SJSA1 (cell line): ENCODE measurements around the gene NCKAP5. TPM values are rescaled to one million over a fixed set of nuclear protein-coding genes. Genes with fewer than 3 reads are reported as not detected.
A peak's percentile ranks its signal among the peaks of the same experiment; 100 is the strongest.

Experiments used
- DNase-seq, 2 experiments: peaks; one replicate each; pipeline ENCODE4 v3.0.0-alpha.2; 2015 to 2020; ENCODE audit warnings: low spot score in 2 of 2, low read depth in 1 of 2
- H3K27ac ChIP-seq: fragments of 250-450 bp; sonication (Bioruptor Pico); 2 replicates; pipeline ENCODE4 v1.5.1; 2020; ENCODE audit warnings: mild to moderate bottlenecking, moderate library complexity
- H3K27me3 ChIP-seq: fragments of 250-450 bp; sonication (Bioruptor Pico); replicated peaks from 2 replicates; pipeline ENCODE4 v1.5.1; 2020; ENCODE audit warnings: mild to moderate bottlenecking, moderate library complexity
- H3K36me3 ChIP-seq: fragments of 250-450 bp; sonication (Bioruptor Pico); 2 replicates; pipeline ENCODE4 v1.5.1; 2020; ENCODE audit warnings: mild to moderate bottlenecking
- H3K4me1 ChIP-seq: fragments of 250-450 bp; sonication (Bioruptor Pico); replicated peaks from 2 replicates; pipeline ENCODE4 v1.6.1; 2021; ENCODE audit warnings: mild to moderate bottlenecking
- H3K4me3 ChIP-seq: fragments of 250-450 bp; sonication (Bioruptor Pico); 2 replicates; pipeline ENCODE4 v1.5.1; 2020; ENCODE audit warnings: mild to moderate bottlenecking
- H3K9me3 ChIP-seq: fragments of 250-450 bp; sonication (Bioruptor Pico); replicated peaks from 2 replicates; pipeline ENCODE4 v1.5.1; 2020; ENCODE audit warnings: mild to moderate bottlenecking
- total RNA-seq: library from RNA; depleted of rRNA; stranded (reverse); fragments of >200 nt; shearing (Covaris generic); gene quantifications from 2 replicates; pipeline ENCODE4 v1.2.3, GENCODE V29; 2014

The NCKAP5 gene
- total RNA-seq, 1 experiment from 2014 or later = 2.5 TPM

GRCh38 chr2:133420788-133421187, 147.5 kb downstream of the NCKAP5 start:
- Histone ChIP-seq H3K27me3 (no peaks in the 10 kb centered on the region), H3K4me1 (peaks cover 28% of the 10 kb centered on the region), H3K9me3 (no peaks in the 10 kb centered on the region), H3K27ac (no peak overlapping the region), H3K36me3 (no peaks in the 10 kb centered on the region), H3K4me3 (no peak overlapping the region)
- no peak for DNase-seq

GRCh38 chr2:133418671-133419070, 149.6 kb downstream of the NCKAP5 start:
- Histone ChIP-seq H3K36me3 (no peaks in the 10 kb centered on the region), H3K9me3 (no peaks in the 10 kb centered on the region)

DNA sequence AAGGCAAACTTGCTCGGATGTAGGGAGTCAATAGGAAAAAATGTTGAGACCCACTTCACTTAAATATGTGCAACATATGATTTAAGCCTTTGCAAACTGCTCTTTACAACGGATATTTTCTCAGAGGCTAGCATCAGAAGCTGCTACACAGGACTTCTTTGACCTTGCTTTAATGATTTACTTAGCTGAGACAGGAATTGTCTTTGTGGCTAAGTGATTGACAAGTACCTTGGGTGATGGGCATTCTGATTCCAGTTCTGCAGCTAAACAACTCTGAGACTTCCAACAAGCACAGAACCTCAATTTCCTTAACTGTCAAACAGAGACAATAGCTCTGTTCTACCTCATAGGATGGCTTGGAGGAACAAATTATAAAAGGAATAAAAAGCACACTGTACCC, 150.2 kb downstream of the NCKAP5 start:
- Histone ChIP-seq H3K4me1 (peaks cover 20% of the 10 kb centered on the region), H3K36me3 (no peaks in the 10 kb centered on the region), H3K27ac (peak overlapping the region; percentile 43), H3K27me3 (no peaks in the 10 kb centered on the region), H3K4me3 (no peak overlapping the region), H3K9me3 (no peaks in the 10 kb centered on the region)
- no peak for DNase-seq

More at GRCh38 chr2:133418671-133419070, 149.6 kb downstream of the NCKAP5 start:
- no peak overlapping the region for H3K4me3 ChIP-seq
- H3K27me3 ChIP-seq = no peaks in the 10 kb centered on the region
- peak overlapping the region; percentile 43 for H3K27ac ChIP-seq
- peak in 1 of 2 experiments; percentile 43 for DNase-seq
- peaks cover 18% of the 10 kb centered on the region for H3K4me1 ChIP-seq

DNA sequence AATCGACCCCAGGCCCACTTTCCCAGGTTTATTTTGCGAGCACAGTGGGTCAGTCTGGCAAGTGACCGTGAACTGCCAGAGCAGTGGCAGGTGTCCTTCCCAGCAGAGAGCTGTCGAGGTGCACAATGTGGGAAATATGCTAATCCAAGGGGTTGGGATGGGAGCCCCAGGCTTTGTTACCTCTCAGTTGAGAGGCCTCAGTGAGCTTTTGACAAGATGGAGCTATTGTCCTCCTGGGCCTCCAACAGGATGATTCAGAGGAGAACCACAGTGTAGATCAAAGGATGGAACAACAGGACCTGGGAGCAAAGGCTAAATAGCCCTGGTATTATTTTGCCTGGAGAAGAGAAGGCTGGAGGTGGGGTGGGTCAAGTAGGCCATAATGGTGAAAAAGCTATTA, 150.8 kb downstream of the NCKAP5 start:
- Histone ChIP-seq H3K27me3 (no peaks in the 10 kb centered on the region), H3K4me1 (peaks cover 26% of the 10 kb centered on the region), H3K27ac (no peak overlapping the region), H3K4me3 (no peak overlapping the region), H3K9me3 (no peaks in the 10 kb centered on the region), H3K36me3 (no peaks in the 10 kb centered on the region)
- DNase-seq = no peak

- no peaks in the 10 kb centered on the region for H3K9me3 ChIP-seq
- no peaks in the 10 kb centered on the region for H3K27me3 ChIP-seq
- no peak overlapping the region for H3K4me3 ChIP-seq
- peaks cover 28% of the 10 kb centered on the region for H3K4me1 ChIP-seq
- no peaks in the 10 kb centered on the region for H3K36me3 ChIP-seq
- DNase-seq = no peak
- H3K27ac ChIP-seq = no peak overlapping the region
Observed at GRCh38 chr2:133416736-133417135, 151.5 kb downstream of the NCKAP5 start.

DNA sequence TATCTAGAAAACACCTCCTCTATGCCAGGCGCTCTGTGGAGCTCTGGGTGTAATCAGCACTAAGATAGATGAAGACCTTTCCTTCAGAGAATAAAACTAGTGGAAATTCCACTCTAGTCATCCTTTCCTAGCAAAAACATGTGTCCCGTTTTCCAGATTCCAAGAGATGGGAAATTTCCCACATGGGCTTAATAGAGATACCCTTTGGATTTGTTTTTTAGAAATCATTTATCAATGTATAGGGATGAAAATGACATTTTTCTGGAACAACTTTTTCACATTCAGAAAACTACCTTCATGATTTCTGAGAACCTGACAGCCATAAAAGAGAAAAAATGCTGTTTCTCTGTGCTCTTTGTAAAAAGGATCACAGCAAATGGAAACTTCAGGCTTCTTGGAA, 152.1 kb downstream of the NCKAP5 start:
- Histone ChIP-seq H3K27me3 (no peaks in the 10 kb centered on the region), H3K4me1 (peaks cover 28% of the 10 kb centered on the region), H3K9me3 (no peaks in the 10 kb centered on the region), H3K4me3 (no peak overlapping the region), H3K36me3 (no peaks in the 10 kb centered on the region), H3K27ac (no peak overlapping the region)
- DNase-seq = no peak

- Histone ChIP-seq H3K4me1 (peaks cover 28% of the 10 kb centered on the region), H3K36me3 (no peaks in the 10 kb centered on the region), H3K27ac (no peak overlapping the region), H3K4me3 (no peak overlapping the region), H3K27me3 (no peaks in the 10 kb centered on the region), H3K9me3 (no peaks in the 10 kb centered on the region)
- no peak for DNase-seq
Observed at GRCh38 chr2:133415210-133415876, 152.9 kb downstream of the NCKAP5 start.

DNA sequence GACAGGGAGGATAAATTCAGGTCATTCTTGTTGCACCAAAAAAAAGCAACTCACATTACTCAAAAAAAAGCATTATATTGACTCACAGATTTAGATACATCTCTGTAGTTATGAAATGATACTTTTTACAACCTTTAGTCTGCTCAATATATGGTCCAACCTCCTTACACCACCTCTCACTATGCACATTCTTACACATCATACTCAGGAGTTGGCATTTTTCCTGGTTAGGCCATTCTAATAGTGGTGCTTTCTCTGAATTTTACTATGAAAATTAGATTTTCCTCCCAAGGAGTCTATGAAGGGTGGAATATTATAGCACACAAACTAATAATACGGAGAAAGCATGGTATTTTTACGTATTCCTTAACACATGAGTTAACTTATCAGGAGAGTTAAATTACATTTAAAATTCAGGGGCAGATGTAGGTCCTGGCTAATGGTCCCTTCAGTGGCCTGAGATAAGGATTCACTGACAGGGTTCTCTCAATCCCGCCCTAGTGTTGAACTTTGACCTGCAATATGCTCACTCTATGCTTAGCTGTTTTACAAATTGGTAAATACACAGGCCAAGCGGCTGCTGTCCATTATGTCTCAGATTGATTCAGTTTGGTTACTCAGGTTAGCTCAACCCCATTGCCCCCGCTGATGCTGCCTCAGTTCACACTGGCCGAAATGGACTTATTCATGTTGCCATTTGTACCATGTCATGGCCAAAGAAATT, 153.6 kb downstream of the NCKAP5 start:
- Histone ChIP-seq H3K9me3 (no peaks in the 10 kb centered on the region), H3K27ac (no peak overlapping the region), H3K4me1 (peaks cover 28% of the 10 kb centered on the region), H3K27me3 (no peaks in the 10 kb centered on the region), H3K36me3 (no peaks in the 10 kb centered on the region), H3K4me3 (no peak overlapping the region)
- DNase-seq = no peak

DNA sequence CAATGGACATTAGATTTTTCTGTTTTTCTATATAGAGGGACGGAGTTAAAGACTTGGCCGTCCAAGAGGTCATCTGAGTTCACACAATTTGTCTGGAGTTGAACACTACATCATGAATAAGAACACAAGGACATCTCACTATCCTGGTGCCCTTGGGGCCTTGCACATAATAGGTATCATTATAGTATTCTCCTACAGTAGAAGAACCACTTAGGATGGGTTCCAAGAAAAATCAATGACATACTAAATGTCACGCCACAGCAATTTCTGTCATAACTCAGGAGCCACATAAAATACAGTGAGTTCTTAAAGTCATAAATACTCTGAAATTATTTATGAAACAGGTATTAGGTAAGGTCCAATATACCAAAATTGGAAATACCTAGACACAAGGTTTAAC, 154.4 kb downstream of the NCKAP5 start:
- DNase-seq = no peak
- H3K36me3 ChIP-seq = no peaks in the 10 kb centered on the region
- H3K9me3 ChIP-seq = no peaks in the 10 kb centered on the region
- H3K27me3 ChIP-seq = no peaks in the 10 kb centered on the region
- no peak overlapping the region for H3K4me3 ChIP-seq
- H3K4me1 ChIP-seq = peaks cover 22% of the 10 kb centered on the region
- H3K27ac ChIP-seq = no peak overlapping the region

DNA sequence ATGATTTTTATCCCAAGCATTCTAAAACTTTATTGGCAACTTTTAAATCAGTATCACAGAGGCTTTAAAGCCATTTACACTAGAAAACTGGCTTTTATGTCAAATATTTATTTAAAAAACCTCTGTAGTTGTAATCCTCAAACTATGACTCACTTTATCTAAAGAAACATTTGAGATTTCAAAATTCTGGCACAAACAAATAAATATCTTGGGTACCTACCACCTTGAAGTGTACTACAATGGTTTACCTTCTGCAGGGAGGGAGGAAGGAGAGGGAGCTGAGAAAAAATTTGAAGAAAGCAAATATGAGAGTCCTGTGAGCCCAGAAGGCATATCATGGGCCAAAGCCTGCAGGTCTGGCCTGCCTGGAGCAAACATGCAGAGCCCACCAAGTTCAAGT, 155.6 kb downstream of the NCKAP5 start:
- Histone ChIP-seq H3K4me1 (peaks cover 10% of the 10 kb centered on the region), H3K27ac (no peak overlapping the region), H3K4me3 (no peak overlapping the region), H3K36me3 (no peaks in the 10 kb centered on the region), H3K9me3 (no peaks in the 10 kb centered on the region), H3K27me3 (no peaks in the 10 kb centered on the region)
- peak in 1 of 2 experiments; percentile 17 for DNase-seq

DNA sequence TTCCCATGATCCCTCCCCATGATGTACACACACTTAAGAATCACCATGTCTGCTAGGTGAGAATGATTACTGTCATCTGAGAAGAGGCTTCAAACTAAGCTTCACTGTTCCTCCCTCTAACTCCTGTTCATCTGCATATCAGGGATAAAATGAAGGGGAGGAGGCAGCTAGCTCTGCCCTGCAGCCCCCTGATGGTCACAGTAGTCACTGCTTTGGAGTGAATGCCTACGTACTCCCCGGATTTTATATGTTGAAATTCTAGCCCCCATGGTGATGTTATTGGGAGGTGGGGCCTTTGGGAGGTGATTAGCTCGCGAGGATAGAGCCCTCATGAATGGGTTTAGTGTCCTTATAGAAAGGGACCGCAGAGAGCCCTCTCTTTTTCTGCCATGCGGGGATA, 156.4 kb downstream of the NCKAP5 start:
- H3K27me3 ChIP-seq = no peaks in the 10 kb centered on the region
- no peaks in the 10 kb centered on the region for H3K9me3 ChIP-seq
- H3K27ac ChIP-seq = no peak overlapping the region
- peaks cover 10% of the 10 kb centered on the region for H3K4me1 ChIP-seq
- no peak overlapping the region for H3K4me3 ChIP-seq
- no peaks in the 10 kb centered on the region for H3K36me3 ChIP-seq
- no peak for DNase-seq

- Histone ChIP-seq H3K27me3 (no peaks in the 10 kb centered on the region), H3K36me3 (no peaks in the 10 kb centered on the region), H3K4me1 (peaks cover 11% of the 10 kb centered on the region), H3K9me3 (no peaks in the 10 kb centered on the region), H3K27ac (no peak overlapping the region), H3K4me3 (no peak overlapping the region)
- no peak for DNase-seq
Observed at GRCh38 chr2:133411101-133411500, 157.2 kb downstream of the NCKAP5 start.

DNA sequence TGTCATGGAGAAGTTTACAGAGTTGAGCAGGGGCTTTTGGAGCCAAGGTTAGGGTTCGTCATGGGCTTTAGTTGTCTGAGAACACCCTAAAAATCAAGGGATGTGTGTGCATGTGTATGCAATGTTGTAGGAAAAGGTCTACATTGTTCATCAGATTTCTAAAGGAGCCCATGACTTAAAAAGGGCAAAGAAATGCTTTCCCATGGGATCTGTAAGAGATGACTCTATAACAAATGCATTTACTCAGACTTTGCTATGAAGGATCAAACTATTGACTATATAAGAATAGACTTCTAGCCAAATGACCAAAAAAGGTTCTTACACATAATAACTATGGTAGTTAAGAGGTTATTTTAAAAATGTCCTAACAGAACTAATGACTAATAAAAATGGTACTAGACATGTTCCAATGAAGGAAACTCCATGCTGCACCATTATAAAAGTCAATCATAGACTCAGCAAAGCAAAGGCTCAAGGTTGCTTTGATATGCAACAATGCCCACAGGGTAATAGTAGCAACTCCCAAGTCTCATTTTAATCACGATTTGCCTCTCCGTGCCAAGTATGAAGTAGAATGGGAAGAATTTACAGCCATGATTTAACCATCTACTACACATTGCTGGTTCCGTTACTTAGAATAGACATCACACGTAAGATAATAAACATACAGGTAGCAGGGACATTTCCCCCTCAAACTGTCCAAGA, 158.5 kb downstream of the NCKAP5 start:
- no peak for DNase-seq
- Histone ChIP-seq H3K4me1 (peaks cover 25% of the 10 kb centered on the region), H3K4me3 (no peak overlapping the region), H3K27ac (no peak overlapping the region), H3K27me3 (no peaks in the 10 kb centered on the region), H3K9me3 (no peaks in the 10 kb centered on the region), H3K36me3 (no peaks in the 10 kb centered on the region)

GRCh38 chr2:133408671-133409070, 159.6 kb downstream of the NCKAP5 start:
- H3K4me1 ChIP-seq = peaks cover 26% of the 10 kb centered on the region
- no peaks in the 10 kb centered on the region for H3K27me3 ChIP-seq
- H3K4me3 ChIP-seq = no peak overlapping the region
- H3K36me3 ChIP-seq = no peaks in the 10 kb centered on the region
- H3K9me3 ChIP-seq = no peaks in the 10 kb centered on the region
- no peak overlapping the region for H3K27ac ChIP-seq
- no peak for DNase-seq
